ENCODE results near the gene PCDHGA1. TPM values are rescaled to one million over a fixed set of nuclear protein-coding genes. Genes with fewer than 3 reads are reported as not detected.
A peak's percentile ranks its signal among the peaks of the same experiment; 100 is the strongest.

PCDHGA1 gene
- total RNA-seq, 1 donor from 2014 or later, result 0.47 TPM

GRCh38 chr5:141491323-141492167 lies 161.2 kb downstream of the PCDHGA1 start:
- no peaks in the 10 kb centered on the region for H3K27me3 Mint-ChIP-seq (ENCODE audit: low read depth)
- no peaks in the 10 kb centered on the region for H3K9me3 Mint-ChIP-seq
- H3K4me1 Mint-ChIP-seq, result peaks cover 25% of the 10 kb centered on the region
- TF ChIP-seq CTCF (IDR thresholded peaks at IDR 0.05; ENCODE audit: unreplicated experiment), result no peak
- H3K27ac Mint-ChIP-seq, result no peak overlapping the region
- DNase-seq (ENCODE audit: low spot score in 2 of 2, unreplicated experiment in 2 of 2), result no peak
- H3K36me3 Mint-ChIP-seq, result peaks cover 31% of the 10 kb centered on the region
- H3K4me3 Mint-ChIP-seq, result no peak overlapping the region

GRCh38 chr5:141492168-141492885 lies 162.0 kb downstream of the PCDHGA1 start:
- Mint-ChIP-seq H3K36me3 (peaks cover 23% of the 10 kb centered on the region), H3K27me3 (ENCODE audit: low read depth) (no peaks in the 10 kb centered on the region), H3K4me1 (peaks cover 25% of the 10 kb centered on the region), H3K27ac (no peak overlapping the region), H3K4me3 (no peak overlapping the region), H3K9me3 (no peaks in the 10 kb centered on the region)
- TF ChIP-seq CTCF (IDR thresholded peaks at IDR 0.05; ENCODE audit: unreplicated experiment), result no peak
- no peak for DNase-seq (ENCODE audit: low spot score in 2 of 2, unreplicated experiment in 2 of 2)

GRCh38 chr5:141493500-141494422 lies 163.4 kb downstream of the PCDHGA1 start:
- Mint-ChIP-seq H3K4me3 (no peak overlapping the region), H3K27ac (peak overlapping the region; percentile 34), H3K36me3 (peaks cover 29% of the 10 kb centered on the region), H3K4me1 (peaks cover 25% of the 10 kb centered on the region), H3K9me3 (no peaks in the 10 kb centered on the region), H3K27me3 (ENCODE audit: low read depth) (no peaks in the 10 kb centered on the region)
- TF ChIP-seq CTCF (IDR thresholded peaks at IDR 0.05; ENCODE audit: unreplicated experiment), result no peak
- DNase-seq (ENCODE audit: low spot score in 2 of 2, unreplicated experiment in 2 of 2), result no peak

GRCh38 chr5:141494761-141495452 lies 164.6 kb downstream of the PCDHGA1 start:
- H3K27ac Mint-ChIP-seq, result peak overlapping the region; percentile 84
- peak overlapping the region; percentile 63 for H3K4me3 Mint-ChIP-seq
- H3K4me1 Mint-ChIP-seq, result peaks cover 25% of the 10 kb centered on the region
- H3K27me3 Mint-ChIP-seq (ENCODE audit: low read depth), result no peaks in the 10 kb centered on the region
- peak in 1 of 2 experiments; percentile 50 for DNase-seq (ENCODE audit: low spot score in 2 of 2, unreplicated experiment in 2 of 2)
- TF ChIP-seq CTCF (IDR thresholded peaks at IDR 0.05; ENCODE audit: unreplicated experiment), result no peak
- peaks cover 27% of the 10 kb centered on the region for H3K36me3 Mint-ChIP-seq
- H3K9me3 Mint-ChIP-seq, result no peaks in the 10 kb centered on the region

GRCh38 chr5:141495453-141495811 lies 165.1 kb downstream of the PCDHGA1 start:
- peak overlapping the region; percentile 84 for H3K27ac Mint-ChIP-seq
- no peak for TF ChIP-seq CTCF (IDR thresholded peaks at IDR 0.05; ENCODE audit: unreplicated experiment)
- no peaks in the 10 kb centered on the region for H3K9me3 Mint-ChIP-seq
- peak overlapping the region; percentile 63 for H3K4me3 Mint-ChIP-seq
- H3K4me1 Mint-ChIP-seq, result peaks cover 25% of the 10 kb centered on the region
- DNase-seq (ENCODE audit: low spot score in 2 of 2, unreplicated experiment in 2 of 2), result no peak
- H3K27me3 Mint-ChIP-seq (ENCODE audit: low read depth), result no peaks in the 10 kb centered on the region
- peaks cover 22% of the 10 kb centered on the region for H3K36me3 Mint-ChIP-seq

Data from mesothelial cell of epicardium (in vitro differentiated cells).